HG02852 (cell line): Measurements from ENCODE around the gene MSI2.
A peak's percentile ranks its signal among the peaks of the same experiment; 100 is the strongest.

ENCODE experiments used
- ATAC-seq: cut with Tn5 transposase; IDR thresholded peaks from one replicate; pipeline ENCODE4 v1.9.1; 2021; ENCODE audit warnings: mild to moderate bottlenecking, moderate library complexity; ENCODE audit not compliant: unreplicated experiment

MSI2 gene

DNA sequence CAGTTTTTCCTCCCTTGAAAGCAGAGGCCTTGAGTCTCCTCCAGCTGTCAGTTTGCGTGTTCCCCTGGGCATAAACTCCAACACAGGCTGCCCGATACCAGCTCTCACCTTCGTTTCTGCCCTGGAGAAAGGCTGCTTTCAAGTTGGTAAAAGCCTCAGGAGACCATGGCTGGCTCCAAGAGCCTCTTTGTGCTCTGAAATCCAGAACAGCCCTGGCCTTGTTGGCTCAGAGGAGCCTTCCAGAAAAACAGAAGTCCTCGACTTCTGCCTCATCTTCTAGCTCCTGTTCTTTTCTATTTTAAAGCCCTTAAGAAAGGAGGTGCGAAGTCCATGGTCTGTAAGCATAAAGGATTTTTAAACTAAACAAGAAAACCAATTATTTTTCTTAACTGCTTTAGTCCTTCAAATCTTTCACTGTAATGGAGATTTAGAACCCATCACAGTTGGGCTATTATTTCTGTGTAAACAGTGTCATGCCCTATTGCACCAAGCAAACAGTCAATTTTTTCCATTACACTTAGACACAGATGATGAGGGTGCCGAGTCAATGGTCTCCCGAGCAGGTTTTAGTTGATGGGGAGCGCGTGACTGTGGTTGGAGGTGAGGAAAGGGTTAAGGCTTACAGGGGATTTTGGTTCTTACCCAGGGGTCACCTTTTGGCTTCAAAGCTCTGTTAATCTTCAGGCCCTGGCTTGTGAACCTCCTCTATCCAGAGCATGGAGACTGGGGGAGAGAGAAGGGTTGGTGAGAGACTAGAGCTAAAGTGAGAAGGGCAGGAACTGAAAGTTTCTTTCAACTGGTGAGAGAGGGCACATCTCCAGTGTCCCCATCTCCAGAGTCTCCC is 212.8 kb downstream of the MSI2 start:
- ATAC-seq, result no peak

DNA sequence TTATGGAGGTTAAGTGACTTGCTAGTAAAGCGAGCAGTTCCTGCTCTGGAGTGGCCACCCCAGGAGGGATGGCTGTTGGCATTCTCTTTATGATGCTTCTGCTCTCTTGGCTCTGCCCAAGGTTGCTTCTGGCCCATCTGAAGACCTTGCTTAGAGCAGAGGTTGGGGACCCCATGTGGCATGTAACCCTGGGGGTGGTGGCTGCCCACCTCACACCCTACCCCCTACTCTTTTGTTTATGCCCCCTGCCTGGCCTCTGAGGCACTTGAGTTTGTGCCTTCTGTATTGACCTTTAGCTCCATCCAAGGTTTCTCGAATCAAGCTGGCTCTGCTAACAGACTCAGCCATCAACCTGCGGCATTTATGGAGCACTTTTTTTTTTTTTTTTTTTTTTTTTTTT is 214.6 kb downstream of the MSI2 start:
- no peak for ATAC-seq

DNA sequence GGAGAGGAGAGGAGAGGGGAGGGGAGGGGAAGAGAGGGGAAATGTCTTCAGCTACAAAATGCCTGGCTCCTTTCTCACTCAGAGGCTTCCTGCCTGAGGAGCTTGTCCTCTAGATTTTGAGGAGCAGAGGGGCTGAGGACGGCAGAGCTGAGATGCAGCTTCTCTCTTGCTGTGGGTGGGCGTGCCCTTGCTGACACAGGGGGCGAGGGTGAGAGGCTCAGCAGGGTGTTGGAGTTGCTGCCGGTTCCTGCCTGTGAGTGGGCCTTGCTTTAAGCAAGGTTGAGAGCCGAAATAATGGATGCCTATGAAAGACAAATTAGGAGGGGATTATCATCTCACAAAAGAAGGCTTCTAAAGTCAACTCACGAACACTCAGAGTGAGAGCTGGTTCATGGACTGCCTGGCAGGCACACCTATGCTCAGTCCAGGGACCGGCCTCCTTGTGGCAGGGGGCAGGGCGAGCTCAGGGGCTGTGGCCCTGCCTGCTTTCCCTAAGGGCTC is 215.6 kb downstream of the MSI2 start:
- ATAC-seq, result no peak

DNA sequence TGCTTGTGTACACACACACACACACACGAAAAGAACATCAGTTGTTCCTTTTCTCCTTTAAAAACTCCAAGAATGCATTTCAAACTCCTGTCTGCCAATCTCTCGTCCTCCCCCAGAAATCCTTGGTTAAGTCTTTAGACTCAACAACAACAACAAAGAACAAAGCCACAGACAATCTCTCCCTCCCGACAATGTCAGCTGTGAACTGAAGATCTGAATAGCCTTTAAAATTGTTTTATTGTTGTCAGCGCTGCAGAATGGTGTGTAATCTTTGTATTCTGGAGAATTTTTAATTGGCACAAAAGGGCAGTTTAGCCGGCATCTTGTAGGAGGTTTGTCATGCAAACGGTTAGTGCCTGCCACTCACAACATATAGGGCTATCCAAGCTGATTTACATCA is 219.5 kb downstream of the MSI2 start:
- no peak for ATAC-seq

DNA sequence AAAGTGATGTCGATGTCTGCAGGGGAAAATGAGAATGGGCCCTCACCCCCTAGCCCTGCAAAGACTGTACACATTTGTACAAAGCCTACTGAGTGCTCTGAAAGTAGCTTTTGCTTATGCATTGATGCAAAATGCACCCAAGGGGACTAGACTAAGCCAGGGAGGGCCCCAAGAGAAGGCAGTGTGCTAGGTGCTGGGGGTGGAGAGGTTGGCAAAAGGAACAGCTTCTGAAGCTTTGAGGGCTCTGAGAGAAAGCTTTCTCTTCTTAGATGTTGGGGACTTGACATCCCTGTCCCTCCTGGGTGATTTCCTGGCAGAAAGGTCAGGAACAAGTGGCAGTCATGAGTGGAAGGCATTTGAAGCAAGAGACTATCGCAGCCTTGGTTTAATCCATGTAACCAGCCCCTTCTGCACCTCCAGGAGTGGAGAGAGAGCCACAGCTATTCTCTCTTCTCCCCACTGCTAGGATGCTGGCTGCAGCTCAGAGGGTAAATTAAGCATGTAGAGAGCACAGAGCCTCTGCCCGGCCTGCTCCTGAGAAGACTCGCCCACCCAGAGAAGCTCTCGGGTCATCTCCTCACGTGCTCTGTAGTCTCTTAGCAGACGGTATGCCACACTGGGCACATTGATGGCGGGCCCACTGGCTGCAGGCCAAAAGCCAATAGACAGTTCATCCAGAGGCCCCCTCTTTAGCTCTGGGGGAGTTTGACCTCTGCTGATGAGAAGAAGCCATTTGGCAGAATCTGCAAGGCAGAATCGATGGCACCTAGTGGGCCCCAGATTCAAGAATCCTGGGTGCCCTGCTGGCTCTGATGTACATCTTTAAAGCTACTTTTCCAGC is 221.4 kb downstream of the MSI2 start:
- no peak for ATAC-seq

DNA sequence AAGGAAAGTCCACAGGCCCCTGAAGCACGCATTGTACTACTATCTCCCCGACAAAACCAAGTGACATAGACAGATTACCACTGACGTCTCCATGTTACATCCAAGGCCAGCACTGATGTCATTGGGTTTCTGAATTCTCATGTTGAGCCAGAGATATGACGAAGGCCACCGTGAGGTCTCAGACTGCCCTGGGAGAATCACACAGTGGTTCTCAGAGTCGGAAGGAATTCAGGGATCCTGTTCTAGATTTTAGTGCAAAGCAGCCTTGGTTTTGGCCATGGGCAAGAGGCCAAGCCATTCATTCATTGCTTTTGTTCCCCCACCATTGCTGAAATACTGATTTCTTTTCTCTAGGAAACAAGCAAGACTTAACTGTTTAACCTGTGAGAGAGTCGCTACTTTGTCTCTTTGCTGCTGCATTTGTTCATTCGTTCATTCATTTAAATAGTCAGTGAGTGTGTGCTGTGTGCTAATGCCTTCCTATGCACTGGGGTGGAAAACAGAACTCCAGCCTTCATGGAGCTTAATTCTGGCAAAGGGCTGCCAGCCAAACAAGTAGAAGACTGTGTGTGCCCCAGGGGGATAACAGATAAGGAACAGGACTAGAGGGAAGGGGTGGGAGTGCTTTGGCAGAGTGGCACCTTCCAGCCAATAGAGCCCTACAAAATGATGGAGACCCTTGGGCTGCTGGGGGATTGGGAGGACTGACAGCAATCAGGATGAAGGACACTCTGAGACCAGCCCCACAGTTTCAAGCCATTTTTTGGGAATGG is 222.3 kb downstream of the MSI2 start:
- ATAC-seq, result no peak

DNA sequence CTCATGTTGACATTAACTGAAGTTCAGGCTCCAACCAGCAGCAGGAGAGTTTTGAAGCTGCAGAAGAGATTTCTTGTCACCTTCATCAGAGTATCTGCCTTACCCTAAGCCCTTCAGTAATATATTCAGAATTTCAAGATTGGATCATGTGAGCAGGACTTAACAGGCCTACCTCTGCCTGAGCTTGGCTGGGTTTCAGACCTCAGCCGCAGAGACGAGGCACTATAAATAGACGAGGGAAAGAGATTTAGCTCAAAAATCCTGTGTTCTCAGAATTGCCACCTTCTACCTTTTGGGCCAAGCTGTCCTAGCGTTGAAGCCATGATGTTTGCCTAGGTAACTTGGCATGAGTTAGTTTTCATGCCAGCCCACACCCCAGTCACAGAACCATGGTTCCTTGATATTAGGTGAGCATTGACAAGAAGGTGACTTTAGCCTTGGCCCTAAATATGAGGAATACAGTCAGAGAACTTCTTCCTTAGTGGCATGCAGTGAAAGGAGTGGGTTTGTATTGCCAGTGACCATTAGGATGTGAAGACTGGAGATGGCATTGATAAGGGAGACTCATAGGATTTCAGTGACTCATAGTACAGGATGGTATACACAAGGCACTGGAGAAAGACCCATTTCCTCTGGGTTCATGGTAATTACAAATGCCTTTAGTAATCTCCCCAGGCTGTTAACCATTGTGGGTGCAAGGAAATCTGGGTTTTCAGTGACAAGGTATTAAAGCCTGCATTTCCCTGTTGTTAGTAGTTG is 224.3 kb downstream of the MSI2 start:
- ATAC-seq, result no peak

DNA sequence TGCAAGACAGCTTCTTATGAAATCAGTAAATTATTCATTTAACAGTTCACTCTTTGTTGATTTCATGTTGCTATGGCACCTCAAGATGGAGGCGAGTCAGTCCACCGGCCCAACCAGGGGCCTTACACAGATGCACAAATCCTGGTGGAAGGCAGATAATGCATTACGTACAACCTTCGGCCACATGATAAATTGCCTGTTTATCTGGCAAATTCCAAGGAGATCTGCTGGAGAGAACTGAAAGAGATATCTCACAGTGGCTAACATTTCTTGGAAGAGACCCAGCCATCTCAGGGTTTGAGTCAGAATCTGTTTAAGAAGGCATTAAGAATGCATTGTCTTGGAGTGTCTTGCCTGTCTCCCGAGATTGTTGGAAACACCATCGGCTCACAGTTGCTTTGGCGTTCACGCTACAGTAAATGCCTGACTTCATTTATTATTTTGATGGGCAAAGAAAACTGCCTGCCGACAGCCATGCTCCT is 225.6 kb downstream of the MSI2 start:
- no peak for ATAC-seq

DNA sequence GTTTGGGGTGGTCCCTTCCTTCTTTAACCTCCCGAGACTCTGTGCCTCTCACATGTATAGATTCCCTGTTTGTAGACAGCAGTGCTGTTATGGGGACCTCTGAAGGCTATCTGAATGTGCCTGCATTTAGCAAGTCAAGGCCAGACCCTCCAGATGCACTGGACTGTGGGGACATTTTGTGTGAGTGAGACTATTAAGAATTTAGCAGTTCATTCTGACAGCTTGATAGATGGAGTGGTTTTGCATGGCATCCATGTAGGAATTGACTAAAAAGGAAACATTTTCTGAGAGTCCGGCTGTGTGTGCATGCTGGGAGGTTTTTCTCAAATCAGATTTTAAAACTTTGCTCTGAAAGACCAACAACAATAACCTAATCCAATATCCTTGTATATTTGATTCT is 226.3 kb downstream of the MSI2 start:
- no peak for ATAC-seq

DNA sequence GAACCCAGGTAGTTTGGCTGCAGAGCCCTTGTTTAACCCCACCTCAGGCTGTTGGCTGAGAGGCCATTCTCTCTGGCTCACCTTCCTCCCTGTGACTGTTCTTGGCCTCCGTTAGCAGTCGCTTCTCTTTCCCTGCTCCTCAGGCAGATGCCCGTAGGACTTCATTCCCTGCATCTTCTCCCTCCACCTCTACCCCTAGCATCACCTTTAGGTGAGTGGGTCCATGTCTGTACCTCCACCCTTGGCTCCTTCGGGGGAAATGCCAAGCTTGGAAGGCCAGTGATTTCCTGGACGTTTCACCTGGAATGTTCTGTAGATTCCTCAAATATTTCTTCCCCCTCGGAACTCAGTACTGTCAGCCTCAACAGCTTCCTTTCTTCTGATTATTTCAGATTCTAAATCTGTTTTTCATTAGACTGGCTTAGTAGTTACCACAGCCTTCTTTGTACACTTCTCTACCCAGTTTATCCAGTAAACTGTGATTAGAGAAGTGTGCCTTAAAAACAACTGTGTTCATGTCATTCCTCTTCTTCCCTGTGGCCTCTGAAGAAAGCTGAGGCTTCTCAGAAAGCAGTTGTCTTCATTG is 227.9 kb downstream of the MSI2 start:
- ATAC-seq, result no peak

DNA sequence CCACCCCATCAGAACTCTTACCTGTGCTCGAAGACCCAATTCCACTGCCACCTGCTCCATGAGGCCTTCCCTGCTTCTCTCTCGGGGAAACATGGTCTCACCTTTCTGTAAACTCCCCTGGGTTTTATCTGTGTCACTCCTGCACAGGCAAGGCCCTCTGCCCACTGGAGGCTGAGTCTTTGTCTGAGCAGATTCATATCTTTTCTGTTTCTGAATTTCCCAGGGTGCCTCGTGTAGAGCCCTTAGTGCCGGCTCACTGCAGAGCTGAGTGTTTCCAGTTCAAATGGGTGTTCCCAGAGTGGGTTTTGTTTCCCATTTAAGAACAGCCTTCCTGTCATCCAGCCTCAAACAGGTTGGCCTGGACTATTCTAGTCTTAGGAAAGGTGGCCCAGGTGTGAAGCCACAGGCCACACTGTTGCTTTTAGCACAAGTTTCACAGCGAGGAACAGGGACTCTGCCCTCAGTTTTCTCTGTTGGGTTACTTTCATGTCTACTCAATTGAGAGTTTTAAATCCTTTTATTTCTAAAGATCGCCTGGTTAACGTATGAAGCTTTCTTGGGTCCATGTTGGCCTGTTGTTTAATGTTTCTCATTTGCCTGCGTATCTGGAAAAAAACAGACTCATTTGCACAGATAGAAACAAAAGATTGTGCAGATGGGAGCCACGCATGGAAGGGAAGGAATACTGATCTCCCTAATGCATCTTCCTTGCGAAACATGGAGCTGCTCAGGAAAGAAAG is 228.7 kb downstream of the MSI2 start:
- ATAC-seq, result no peak

DNA sequence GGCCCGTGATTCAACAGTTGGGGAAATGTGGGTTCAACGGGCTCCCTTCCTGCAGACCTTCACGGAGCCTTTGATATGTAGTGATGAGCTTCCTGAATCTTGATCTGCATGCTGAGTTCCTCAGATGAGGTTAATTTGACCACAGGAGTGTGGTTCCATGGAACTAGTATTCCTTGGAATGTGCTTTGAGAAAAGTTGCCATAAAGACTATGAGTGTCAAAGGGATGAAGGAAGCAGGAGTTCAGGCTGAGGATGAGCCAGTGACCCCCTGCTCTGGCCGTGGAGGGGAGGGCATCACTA is 229.2 kb downstream of the MSI2 start:
- ATAC-seq, result no peak

DNA sequence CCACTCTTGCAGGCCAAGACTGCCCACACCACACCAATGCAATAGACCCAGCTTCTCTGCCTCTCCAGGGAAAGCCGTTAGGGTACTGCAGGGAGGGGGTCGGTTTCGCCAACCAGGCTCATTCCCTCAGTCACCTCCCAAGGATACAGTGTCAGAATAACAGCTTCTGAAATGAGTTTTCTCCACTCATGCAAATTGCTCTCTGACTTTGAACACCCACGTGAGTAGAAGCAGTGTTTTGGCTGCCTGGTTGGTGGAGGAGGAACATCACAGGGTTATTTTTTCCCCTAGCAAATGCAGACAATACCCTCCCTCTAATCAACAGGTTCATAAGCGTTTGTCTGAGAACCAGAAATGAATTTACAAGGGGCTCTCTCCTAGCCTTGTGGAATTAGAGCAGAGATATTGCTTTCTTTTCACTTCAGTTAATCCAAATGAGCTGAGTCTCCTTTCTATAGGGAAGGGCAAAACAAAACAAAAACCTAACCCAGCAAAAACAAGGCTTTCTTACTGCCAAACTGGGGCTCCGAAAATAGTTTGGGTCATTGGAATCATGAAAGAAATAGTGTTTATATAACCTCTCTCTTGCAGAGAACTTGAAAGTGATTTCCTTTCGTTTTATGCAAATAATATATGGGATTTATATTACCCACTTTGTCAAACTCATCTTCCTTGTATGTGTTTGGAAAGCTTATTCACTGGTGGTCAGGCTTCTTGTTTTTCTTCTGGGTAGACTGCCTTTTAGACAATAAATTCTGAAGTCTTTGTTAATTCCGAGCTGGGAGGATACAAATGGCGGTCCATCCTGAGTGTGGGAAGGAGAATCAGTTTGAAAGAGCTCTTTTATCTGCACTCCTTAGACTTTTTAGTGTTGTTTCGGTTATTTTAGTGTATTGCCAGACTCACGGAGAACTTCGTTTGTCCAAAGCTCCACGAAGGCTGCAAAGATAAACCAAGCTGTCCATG is 229.9 kb downstream of the MSI2 start:
- peak; percentile 64 for ATAC-seq

DNA sequence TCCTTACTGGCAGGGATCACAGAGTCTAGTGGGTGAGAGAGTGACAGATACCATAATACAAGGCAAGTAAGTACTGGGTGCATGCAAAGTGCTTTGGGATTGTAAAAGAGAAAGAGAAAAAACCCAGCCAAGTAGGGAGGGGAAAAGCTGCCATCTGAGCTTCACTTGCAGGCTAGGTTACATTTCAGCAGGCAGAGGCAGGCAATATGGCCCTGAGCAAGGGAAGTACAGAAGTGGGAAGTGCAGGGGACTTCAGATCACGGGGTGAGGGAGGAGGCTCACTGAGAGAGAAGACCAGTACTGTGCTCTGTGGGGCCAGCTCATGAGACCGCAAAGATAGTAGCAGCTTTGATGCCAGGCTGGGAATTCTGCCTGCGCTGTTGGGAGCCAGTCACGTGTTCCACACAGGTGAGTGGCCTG is 230.6 kb downstream of the MSI2 start:
- ATAC-seq, result no peak

DNA sequence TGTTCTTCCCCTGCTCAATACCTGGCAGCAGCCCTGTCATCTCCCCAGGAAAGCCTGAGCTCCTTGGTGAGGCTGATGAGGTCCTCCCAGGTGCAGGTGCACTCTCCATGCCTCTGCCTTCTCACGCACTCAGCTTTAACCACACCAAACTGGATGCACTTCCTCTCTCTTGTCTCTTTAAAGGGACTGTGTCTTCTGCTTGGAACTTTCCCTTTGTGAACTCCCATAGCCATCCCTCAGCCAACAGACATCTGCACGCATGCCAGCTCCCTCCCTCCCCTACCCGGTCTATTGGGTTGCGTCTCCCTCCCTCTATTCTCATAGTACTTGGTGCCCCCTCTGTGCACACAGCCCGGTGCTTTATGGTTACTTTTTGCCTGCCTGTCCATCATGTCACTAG is 231.2 kb downstream of the MSI2 start:
- no peak for ATAC-seq

DNA sequence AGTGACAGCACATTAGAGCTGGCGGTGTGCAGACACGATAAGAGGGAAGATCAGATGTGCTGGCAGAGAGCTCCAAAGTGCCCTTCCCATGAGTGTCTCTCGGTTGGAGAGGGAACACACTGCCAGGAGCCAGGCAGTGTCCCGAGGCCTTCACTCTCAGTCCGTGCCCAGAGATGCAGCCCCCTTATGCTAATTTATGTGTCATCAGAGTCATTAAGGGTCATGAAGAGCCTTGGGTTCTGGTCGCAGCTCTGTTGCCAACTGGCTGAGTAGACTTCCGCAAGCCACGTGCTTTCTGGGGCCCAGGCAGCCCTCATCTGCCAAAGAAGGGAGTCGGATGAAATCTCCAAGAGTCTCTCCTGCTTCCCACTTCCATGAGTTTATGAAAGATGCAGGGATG is 232.5 kb downstream of the MSI2 start:
- ATAC-seq, result no peak

DNA sequence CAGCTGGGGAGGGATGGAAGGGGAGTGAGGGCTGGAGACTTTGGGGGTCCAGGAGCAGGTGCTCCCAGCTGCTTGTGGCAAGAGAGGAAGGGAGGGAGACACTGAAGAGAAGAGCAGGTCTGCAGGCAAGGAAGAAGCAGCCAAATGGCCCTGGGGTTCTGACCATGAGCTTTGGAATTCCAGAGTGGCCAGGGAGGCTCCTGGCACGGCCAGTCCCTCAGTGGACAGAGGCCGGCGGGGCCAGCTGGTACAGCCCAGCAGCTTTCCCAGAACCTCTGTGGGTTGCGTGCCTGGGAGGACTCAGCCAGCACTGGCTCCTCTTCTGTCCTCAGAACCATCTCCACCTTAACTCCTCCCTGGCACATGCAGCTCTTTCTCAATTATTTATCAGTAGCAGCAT is 233.0 kb downstream of the MSI2 start:
- no peak for ATAC-seq

DNA sequence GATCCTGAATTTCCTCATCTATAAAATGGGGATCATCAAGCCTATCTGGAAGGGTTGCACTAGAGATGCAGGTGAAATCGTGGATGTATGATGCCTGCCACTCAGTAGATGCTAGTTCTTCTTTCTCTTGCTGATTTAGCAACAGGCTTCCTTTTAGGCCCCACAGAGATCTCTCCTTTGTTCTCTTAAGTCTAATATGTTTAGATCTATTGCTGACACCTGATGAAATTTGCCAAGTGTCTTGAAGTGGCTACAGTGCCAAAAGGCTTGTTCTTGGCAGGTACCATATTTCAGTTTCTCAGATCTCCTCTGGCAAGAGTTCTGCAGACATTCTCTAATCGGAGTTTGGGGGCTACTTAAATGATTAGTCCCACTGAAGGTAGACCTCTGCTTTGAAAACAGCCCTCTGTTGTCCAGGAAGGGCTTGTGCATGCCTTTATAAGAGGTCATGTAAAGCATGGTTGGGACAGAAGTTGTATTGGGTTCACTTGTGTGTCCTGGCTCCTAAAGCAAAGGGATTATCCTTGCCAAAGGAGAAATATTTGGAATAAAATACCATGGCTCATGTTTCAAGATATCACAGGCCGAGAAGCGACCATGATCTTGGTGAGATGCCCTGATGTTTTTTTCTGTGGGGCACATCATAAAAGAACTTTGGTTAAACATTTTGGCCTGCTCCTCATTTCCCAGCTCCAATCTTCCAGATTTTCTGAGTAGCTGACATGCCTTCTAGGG is 234.0 kb downstream of the MSI2 start:
- no peak for ATAC-seq
